ENCODE data around the gene DDX60. TPM values are rescaled to one million over a fixed set of nuclear protein-coding genes. Genes with fewer than 3 reads are reported as not detected.
A peak's percentile ranks its signal among the peaks of the same experiment; 100 is the strongest.
"Not testable (repeated sequence)": the region's sequence is repeated elsewhere in the genome, so short reads cannot be mapped to it uniquely, and the experiment has no call there.

The DDX60 gene
- total RNA-seq, 1 donor from 2014 or later, result 19.5 TPM

- no peak for DNase-seq (ENCODE audit: low read depth in 2 of 2)
Observed at GRCh38 chr4:168293386-168293975, 25.1 kb downstream of the DDX60 start.

DNA sequence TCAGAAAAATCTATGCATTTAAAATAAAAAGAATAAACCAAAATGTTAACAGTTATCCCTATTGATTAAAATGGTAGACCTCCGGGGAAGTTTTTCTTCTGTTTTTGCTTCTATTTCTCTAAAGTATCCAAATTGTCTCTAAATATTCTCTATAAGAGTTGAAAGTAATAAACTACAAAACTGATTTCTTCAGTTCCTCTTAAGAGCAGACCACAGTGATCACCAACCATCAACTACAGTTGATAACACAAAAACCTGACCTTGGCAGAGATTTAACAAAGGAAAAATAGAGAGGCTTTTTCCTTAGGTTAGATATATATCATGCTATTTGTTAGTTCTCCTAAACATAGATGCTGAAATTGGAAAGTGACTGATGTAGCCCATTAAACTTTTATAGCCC, 27.3 kb downstream of the DDX60 start:
- DNase-seq (ENCODE audit: low read depth in 2 of 2), result no peak

GRCh38 chr4:168285850-168286249, 32.7 kb downstream of the DDX60 start:
- DNase-seq (ENCODE audit: low read depth in 2 of 2), result not testable (repeated sequence)

GRCh38 chr4:168279556-168279955, 39.0 kb downstream of the DDX60 start:
- DNase-seq (ENCODE audit: low read depth in 2 of 2), result no peak

- DNase-seq (ENCODE audit: low read depth in 2 of 2), result no peak
Observed at GRCh38 chr4:168275836-168276235, 42.7 kb downstream of the DDX60 start.

- no peak for DNase-seq (ENCODE audit: low read depth in 2 of 2)
Observed at GRCh38 chr4:168274871-168275270, 43.7 kb downstream of the DDX60 start.

- no peak for DNase-seq (ENCODE audit: low read depth in 2 of 2)
Observed at GRCh38 chr4:168273838-168274237, 44.7 kb downstream of the DDX60 start.

- no peak for DNase-seq (ENCODE audit: low read depth in 2 of 2)
Observed at GRCh38 chr4:168272488-168272887, 46.1 kb downstream of the DDX60 start.

DNA sequence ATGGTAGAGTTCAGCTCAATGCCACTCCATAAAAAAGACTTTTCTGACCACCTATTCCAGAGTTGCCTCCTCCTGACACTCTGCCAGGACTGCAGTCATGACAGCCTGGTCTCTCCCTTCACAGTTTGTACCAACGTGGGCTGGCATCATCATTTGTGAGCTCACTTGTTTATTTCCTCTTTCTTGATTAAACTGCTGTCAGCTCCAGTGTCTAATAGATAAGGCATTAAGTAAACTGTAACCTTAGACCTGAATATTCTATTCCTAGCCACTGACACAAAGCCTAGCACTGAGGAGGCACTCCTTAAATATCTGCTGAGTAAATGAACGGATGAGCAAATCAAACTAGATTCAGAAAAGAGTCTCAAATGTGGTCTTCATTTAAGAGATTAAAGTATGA, 48.7 kb downstream of the DDX60 start:
- peak in 1 of 2 donors; percentile 2 for DNase-seq (ENCODE audit: low read depth in 2 of 2)

GRCh38 chr4:168265327-168265726, 53.2 kb downstream of the DDX60 start:
- DNase-seq (ENCODE audit: low read depth in 2 of 2), result no peak

- DNase-seq (ENCODE audit: low read depth in 2 of 2), result no peak
Observed at GRCh38 chr4:168264903-168265302, 53.6 kb downstream of the DDX60 start.

DNA sequence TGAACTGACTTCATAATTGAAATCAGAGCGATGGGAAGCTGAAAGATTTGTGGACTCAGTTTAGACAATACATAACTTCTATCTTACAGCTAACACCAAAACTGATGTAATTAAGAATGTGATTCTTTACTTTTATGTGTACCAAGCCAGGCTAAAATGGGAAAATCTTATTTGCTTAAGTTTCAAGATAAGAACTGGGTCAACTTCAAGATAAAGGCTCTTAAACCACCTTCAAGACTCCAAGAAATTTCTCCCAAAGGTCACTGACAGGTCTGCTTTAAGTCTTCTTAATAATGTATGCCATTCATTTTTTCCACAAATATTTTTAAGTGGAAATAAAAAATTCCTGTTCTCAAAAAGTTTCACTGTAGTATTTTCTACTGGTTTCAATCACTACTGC, 55.5 kb downstream of the DDX60 start:
- DNase-seq (ENCODE audit: low read depth in 2 of 2), result no peak

DNA sequence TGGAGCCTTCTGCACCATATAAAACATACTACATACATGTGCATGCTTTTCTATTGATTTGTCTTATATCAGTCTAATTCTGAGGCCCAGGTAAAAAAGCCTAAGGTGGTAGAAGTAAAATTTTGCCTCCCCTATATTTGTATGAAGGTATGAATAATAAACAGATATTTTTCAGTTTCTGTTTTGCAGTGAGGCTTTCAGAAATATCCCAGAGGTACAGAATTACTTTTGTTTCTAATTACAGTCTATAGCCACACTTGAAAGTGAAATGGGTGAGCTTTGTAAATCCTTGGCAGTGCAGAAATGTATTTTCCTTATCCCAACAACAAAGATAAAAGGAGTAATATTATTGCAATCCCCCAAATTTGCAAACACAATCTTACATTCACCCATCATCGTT, 59.5 kb downstream of the DDX60 start:
- no peak for DNase-seq (ENCODE audit: low read depth in 2 of 2)

GRCh38 chr4:168257768-168258167, 60.8 kb downstream of the DDX60 start:
- no peak for DNase-seq (ENCODE audit: low read depth in 2 of 2)

- DNase-seq (ENCODE audit: low read depth in 2 of 2), result no peak
Observed at GRCh38 chr4:168248176-168248710, 70.3 kb downstream of the DDX60 start.

- DNase-seq (ENCODE audit: low read depth in 2 of 2), result no peak
Observed at GRCh38 chr4:168247603-168248002, 70.9 kb downstream of the DDX60 start.

- no peak for DNase-seq (ENCODE audit: low read depth in 2 of 2)
Observed at GRCh38 chr4:168241953-168242352, 76.6 kb downstream of the DDX60 start.

DNA sequence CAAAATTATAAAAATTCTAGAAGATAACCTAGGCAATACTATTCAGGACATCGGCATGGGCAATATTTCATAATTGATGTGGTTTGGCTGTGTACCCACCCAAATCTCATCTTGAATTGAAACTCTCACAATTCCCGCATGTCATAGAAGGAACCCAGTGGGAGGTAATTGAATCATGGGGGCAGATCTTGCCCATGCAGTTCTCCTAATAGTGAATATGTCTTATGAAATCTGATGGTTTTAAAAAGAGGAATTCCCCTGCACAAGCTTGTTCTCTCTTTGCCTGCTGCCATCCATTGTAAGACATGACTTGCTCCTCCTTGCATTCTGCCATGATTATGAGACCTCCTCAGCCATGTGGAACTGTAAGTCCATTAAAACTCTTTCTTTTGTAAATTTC, 77.7 kb downstream of the DDX60 start:
- DNase-seq (ENCODE audit: low read depth in 2 of 2), result no peak

- peak; percentile 38 to 90 for DNase-seq (ENCODE audit: low read depth in 2 of 2)
Observed at GRCh38 chr4:168221301-168221700, 97.3 kb downstream of the DDX60 start.

DNA sequence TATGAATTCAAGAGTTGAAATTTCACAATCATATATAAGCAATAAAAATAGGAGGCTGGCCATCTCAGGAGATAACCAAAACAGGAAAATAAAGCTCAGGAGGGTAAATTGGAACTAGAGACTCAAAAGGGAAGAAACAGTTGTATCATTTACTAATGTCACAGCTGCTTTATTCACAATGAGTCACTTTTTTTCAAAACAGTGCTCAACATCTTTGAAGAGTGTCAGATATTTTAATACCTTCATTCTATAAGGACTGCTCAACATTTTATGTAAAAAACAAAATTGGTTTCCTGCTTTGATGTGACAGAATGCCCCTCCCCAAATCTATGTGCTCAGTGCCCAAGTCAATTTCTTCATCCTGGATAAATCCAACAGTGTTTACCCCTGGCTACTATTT, 97.7 kb downstream of the DDX60 start:
- DNase-seq (ENCODE audit: low read depth in 2 of 2), result peak in 1 of 2 donors; percentile 55

GRCh38 chr4:168218645-168219044, 99.9 kb downstream of the DDX60 start:
- DNase-seq (ENCODE audit: low read depth in 2 of 2), result peak in 1 of 2 donors; percentile 30

GRCh38 chr4:168213511-168213910, 105.0 kb downstream of the DDX60 start:
- not testable (repeated sequence) for DNase-seq (ENCODE audit: low read depth in 2 of 2)

- no peak for DNase-seq (ENCODE audit: low read depth in 2 of 2)
Observed at GRCh38 chr4:168212656-168213055, 105.9 kb downstream of the DDX60 start.
